ENCODE results near the gene CTDSPL.

The CTDSPL gene

GRCh38 chr3:37937156-37937555 lies 75.5 kb downstream of the CTDSPL start:
- Histone ChIP-seq H4K20me1 (ENCODE audit: insufficient read depth, low read length) (peaks cover 18% of the 10 kb centered on the region; the same call in 1 of the 2 replicates), H2AFZ (ENCODE audit: low read depth, low read length) (no peak overlapping the region), H3K27me3 (ENCODE audit: insufficient read depth, low read length, poor library complexity) (no peaks in the 10 kb centered on the region), H3K79me2 (ENCODE audit: insufficient read depth, low read length) (peaks cover 25% of the 10 kb centered on the region; the same call in 1 of the 2 replicates), H3K4me3 (ENCODE audit: low read depth in 1 of 2, low read length in 2 of 2) (no peak overlapping the region), H3K9ac (ENCODE audit: low read depth, low read length) (no peak overlapping the region), H3K4me1 (ENCODE audit: insufficient read depth, low read length) (no peaks in the 10 kb centered on the region), H3K36me3 (ENCODE audit: insufficient read depth, low read length) (no peaks in the 10 kb centered on the region), H3K9me3 (ENCODE audit: insufficient read depth, low read length, severe bottlenecking) (no peaks in the 10 kb centered on the region), H3K4me2 (ENCODE audit: insufficient read depth, low read length) (no peak overlapping the region), H3K27ac (ENCODE audit: low read length) (no peak overlapping the region)
- DNase-seq (no peak), ATAC-seq (ENCODE audit: insufficient read depth, low read depth) (no peak)
- TF ChIP-seq EZH2 (IDR thresholded peaks at IDR 0.05; ENCODE audit: borderline replicate concordance, low read depth, low read length, severe bottlenecking) (no peak), CTCF (IDR thresholded peaks at IDR 0.05; ENCODE audit: borderline replicate concordance, extremely low read depth, low read length, poor library complexity, severe bottlenecking) (no peak)

GRCh38 chr3:37938011-37938410 lies 76.3 kb downstream of the CTDSPL start:
- Histone ChIP-seq H3K27me3 (ENCODE audit: insufficient read depth, low read length, poor library complexity) (no peaks in the 10 kb centered on the region), H2AFZ (ENCODE audit: low read depth, low read length) (no peak overlapping the region), H3K36me3 (ENCODE audit: insufficient read depth, low read length) (no peaks in the 10 kb centered on the region), H3K4me2 (ENCODE audit: insufficient read depth, low read length) (no peak overlapping the region), H3K79me2 (ENCODE audit: insufficient read depth, low read length) (peaks cover 20% of the 10 kb centered on the region; the same call in 1 of the 2 replicates), H4K20me1 (ENCODE audit: insufficient read depth, low read length) (peaks cover 14% of the 10 kb centered on the region; the same call in 1 of the 2 replicates), H3K4me3 (ENCODE audit: low read depth in 1 of 2, low read length in 2 of 2) (no peak overlapping the region), H3K9ac (ENCODE audit: low read depth, low read length) (no peak overlapping the region), H3K4me1 (ENCODE audit: insufficient read depth, low read length) (no peaks in the 10 kb centered on the region), H3K27ac (ENCODE audit: low read length) (no peak overlapping the region), H3K9me3 (ENCODE audit: insufficient read depth, low read length, severe bottlenecking) (no peaks in the 10 kb centered on the region)
- TF ChIP-seq CTCF (IDR thresholded peaks at IDR 0.05; ENCODE audit: borderline replicate concordance, extremely low read depth, low read length, poor library complexity, severe bottlenecking) (no peak), EZH2 (IDR thresholded peaks at IDR 0.05; ENCODE audit: borderline replicate concordance, low read depth, low read length, severe bottlenecking) (no peak)
- no peak for ATAC-seq (ENCODE audit: insufficient read depth, low read depth)
- DNase-seq = no peak

GRCh38 chr3:37940242-37940908 lies 78.7 kb downstream of the CTDSPL start:
- no peak for ATAC-seq (ENCODE audit: insufficient read depth, low read depth)

More at GRCh38 chr3:37940242-37940908, 78.7 kb downstream of the CTDSPL start:
- no peaks in the 10 kb centered on the region for H3K9me3 ChIP-seq (ENCODE audit: insufficient read depth, low read length, severe bottlenecking)
- H4K20me1 ChIP-seq (ENCODE audit: insufficient read depth, low read length) = peaks cover 6% of the 10 kb centered on the region; the same call in 1 of the 2 replicates
- no peak for DNase-seq
- peaks cover 8% of the 10 kb centered on the region; the same call in 1 of the 2 replicates for H3K79me2 ChIP-seq (ENCODE audit: insufficient read depth, low read length)
- no peaks in the 10 kb centered on the region for H3K36me3 ChIP-seq (ENCODE audit: insufficient read depth, low read length)
- no peaks in the 10 kb centered on the region for H3K27me3 ChIP-seq (ENCODE audit: insufficient read depth, low read length, poor library complexity)
- H3K27ac ChIP-seq (ENCODE audit: low read length) = no peak overlapping the region
- TF ChIP-seq CTCF (IDR thresholded peaks at IDR 0.05; ENCODE audit: borderline replicate concordance, extremely low read depth, low read length, poor library complexity, severe bottlenecking) (no peak), EZH2 (IDR thresholded peaks at IDR 0.05; ENCODE audit: borderline replicate concordance, low read depth, low read length, severe bottlenecking) (no peak)
- no peak overlapping the region for H2AFZ ChIP-seq (ENCODE audit: low read depth, low read length)
- no peak overlapping the region for H3K9ac ChIP-seq (ENCODE audit: low read depth, low read length)
- H3K4me1 ChIP-seq (ENCODE audit: insufficient read depth, low read length) = no peaks in the 10 kb centered on the region
- no peak overlapping the region for H3K4me3 ChIP-seq (ENCODE audit: low read depth in 1 of 2, low read length in 2 of 2)
- H3K4me2 ChIP-seq (ENCODE audit: insufficient read depth, low read length) = no peak overlapping the region
